ENCODE data around the gene SLC51A.

Gene SLC51A

DNA sequence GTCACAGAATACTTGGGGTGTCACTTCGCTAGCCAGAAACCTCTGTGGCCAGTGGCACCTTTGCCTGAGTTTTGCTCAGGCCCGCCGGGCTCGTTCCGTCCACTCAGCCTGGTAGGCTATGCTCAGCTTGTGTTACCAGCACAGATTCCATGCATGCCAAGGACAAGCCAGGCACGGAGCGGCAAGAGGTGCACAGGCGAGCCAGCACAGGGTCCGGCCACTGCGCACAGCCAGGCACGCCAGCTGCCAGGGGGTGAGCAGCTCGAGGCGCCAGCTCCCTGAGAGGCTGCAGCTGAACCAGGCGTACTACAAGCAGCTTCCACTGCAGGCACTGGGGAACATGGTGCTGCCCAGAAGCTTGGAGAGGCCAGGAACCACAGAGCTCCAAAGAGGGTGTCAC, 56.5 kb downstream of the SLC51A start:
- TF ChIP-seq, protein P1, sequence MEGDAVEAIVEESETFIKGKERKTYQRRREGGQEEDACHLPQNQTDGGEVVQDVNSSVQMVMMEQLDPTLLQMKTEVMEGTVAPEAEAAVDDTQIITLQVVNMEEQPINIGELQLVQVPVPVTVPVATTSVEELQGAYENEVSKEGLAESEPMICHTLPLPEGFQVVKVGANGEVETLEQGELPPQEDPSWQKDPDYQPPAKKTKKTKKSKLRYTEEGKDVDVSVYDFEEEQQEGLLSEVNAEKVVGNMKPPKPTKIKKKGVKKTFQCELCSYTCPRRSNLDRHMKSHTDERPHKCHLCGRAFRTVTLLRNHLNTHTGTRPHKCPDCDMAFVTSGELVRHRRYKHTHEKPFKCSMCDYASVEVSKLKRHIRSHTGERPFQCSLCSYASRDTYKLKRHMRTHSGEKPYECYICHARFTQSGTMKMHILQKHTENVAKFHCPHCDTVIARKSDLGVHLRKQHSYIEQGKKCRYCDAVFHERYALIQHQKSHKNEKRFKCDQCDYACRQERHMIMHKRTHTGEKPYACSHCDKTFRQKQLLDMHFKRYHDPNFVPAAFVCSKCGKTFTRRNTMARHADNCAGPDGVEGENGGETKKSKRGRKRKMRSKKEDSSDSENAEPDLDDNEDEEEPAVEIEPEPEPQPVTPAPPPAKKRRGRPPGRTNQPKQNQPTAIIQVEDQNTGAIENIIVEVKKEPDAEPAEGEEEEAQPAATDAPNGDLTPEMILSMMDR (IDR thresholded peaks at IDR 0.05; ENCODE audit: low read depth, low read length): no peak
- no peak overlapping the region for H3K4me3 ChIP-seq (ENCODE audit: low read depth, low read length)

DNA sequence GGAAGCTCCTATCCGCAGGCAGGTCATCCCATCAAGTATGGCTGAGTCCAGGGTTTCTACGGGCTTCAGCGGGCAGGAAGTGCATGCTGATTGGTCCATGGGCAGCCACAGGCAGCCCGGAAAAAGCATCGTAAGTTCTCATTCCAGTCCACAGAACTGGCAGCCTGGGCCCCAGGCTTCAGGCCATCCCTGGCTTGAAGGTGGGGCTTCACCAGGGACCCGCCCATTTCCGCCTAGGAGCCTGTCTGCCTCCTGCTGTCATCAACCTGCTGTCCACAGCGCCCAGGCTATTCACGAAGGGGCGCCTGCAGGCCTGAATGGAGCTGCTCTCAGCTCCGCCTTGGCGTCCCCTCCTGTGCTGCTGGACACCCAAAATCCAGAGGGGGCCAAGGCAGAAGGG, 57.3 kb downstream of the SLC51A start:
- H3K4me3 ChIP-seq (ENCODE audit: low read depth, low read length): no peak overlapping the region
- TF ChIP-seq, protein P1 (IDR thresholded peaks at IDR 0.05; ENCODE audit: low read depth, low read length): no peak

DNA sequence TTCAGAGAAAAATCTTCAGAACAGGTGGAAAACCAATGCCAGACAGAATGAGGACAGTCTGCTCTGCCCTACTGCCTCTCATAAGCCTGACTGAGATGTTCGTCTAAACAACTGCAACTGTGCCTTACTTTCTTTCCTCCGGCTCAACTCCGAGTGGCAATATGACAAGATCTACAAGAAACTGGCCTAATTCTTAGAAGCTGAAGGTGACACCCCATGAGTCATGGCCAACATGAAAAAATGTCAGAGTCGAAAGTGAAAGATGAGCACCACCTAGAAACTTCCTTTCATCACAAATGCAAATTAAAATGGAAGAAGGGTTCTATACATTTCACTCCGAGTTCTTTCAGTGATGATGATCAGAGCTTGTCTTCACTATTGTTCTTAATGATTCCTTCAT, 58.3 kb downstream of the SLC51A start:
- TF ChIP-seq, protein P1 (IDR thresholded peaks at IDR 0.05; ENCODE audit: low read depth, low read length): no peak
- no peak overlapping the region for H3K4me3 ChIP-seq (ENCODE audit: low read depth, low read length)

DNA sequence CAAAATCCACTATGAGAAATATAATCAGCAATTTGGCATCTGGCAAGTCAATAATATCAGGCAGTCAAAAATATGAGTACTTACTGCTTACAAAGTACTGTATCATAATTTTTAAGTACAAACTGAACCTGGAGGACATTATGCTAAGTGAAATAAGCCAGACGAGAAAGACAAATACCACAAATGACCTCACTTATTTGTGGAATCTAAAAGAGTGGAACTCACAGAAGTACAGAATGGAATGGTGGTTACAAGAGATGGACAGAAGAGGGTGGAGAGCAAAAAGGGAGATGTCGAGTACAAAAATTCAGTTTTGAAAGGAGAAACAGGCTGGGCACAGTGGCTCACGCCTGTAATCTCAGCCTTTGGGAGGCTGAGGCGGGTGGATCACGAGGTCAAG, 58.8 kb downstream of the SLC51A start:
- TF ChIP-seq, protein P1 (IDR thresholded peaks at IDR 0.05; ENCODE audit: low read depth, low read length): no peak
- no peak overlapping the region for H3K4me3 ChIP-seq (ENCODE audit: low read depth, low read length)

DNA sequence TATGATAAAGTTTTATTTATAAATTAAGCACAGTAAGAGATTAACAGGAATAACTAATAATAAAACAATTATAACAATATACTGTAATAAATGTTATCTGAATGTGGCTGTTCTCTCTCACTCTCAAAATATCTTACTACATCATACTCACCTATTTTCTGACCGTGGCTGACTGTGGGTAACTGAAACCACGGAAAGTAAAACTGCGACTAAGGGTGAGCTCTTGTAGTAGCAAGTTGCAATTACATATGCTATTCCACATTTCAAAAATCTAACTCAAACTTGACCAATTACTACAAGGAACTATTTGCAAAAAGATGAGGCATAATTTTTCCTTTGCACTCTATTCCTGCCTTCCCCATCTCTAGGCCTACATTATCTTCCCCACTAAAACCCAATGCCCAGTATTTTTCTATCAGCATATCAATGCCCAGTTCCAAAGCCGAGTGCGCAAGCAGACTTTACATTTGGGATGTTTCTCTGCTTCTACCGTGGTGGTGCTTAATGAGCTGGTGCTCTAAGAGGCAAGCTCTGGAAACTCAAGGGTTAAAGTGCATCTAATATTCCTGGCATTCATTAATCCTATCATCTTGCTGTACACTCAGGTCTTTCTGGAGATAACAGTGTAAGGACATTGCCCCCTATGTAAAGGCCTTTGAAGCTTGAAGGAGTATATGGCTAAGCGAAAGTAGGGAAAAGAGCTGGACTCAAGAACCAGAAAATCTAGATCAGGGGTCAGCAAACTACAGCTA, 64.5 kb downstream of the SLC51A start:
- TF ChIP-seq, protein P1 (IDR thresholded peaks at IDR 0.05; ENCODE audit: low read depth, low read length): no peak
- no peak overlapping the region for H3K4me3 ChIP-seq (ENCODE audit: low read depth, low read length)

DNA sequence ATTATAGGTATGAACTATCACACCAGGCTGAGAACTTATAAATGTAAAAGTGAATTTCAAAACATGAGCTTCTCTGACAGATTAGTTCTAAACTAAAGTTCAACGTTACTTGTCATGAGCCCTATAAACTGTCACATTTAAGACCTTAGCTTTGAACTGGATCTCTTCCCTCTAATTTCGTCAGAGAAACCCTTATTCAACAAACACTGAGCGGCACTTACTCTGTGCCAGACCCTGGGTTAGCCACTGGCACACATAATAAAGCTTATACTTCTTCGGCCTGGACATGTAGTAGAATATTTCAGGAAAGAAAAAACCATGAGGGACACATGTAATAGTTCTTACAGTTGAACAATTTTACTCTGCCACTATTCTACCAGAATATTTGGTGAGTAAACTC, 65.6 kb downstream of the SLC51A start:
- TF ChIP-seq, protein P1 (IDR thresholded peaks at IDR 0.05; ENCODE audit: low read depth, low read length): no peak
- no peak overlapping the region for H3K4me3 ChIP-seq (ENCODE audit: low read depth, low read length)

Measured in WI38 (cell line).